ENCODE data around the gene DEXI. TPM values are rescaled to one million over a fixed set of nuclear protein-coding genes. Genes with fewer than 3 reads are reported as not detected.

The DEXI gene
- total and polyA plus RNA-seq, 2 of the 13 experiments (the other 11 are each of a cell fraction or from before 2014, with no cell fraction given), result 51.5 to 70.4 TPM

- TF ChIP-seq KDM5B (CRISPR knock-in tag; IDR thresholded peaks at IDR 0.05; ENCODE audit: borderline replicate concordance), result peak; percentile 94
- TF ChIP-seq TEAD2 (CRISPR knock-in tag; IDR thresholded peaks at IDR 0.05), result peak; percentile 88; the same call in 1 of the 2 replicates
- TF ChIP-seq ZNF282 (IDR thresholded peaks at IDR 0.05; ENCODE audit: partially characterized antibody), result no peak
- peak; percentile 99 for TF ChIP-seq ZSCAN9 (CRISPR knock-in tag; IDR thresholded peaks at IDR 0.05; ENCODE audit: borderline replicate concordance)
- TF ChIP-seq ZNF10 (CRISPR knock-in tag; IDR thresholded peaks at IDR 0.05; ENCODE audit: borderline replicate concordance, low read depth), result no peak
- no peak for TF ChIP-seq KDM6A (CRISPR knock-in tag; IDR thresholded peaks at IDR 0.05; ENCODE audit: low read depth)
- peak; percentile 94 for TF ChIP-seq IKZF4 (CRISPR knock-in tag; IDR thresholded peaks at IDR 0.05; ENCODE audit: borderline replicate concordance, low read depth, not compliant biosample characterization)
- TF ChIP-seq MBNL3 (CRISPR knock-in tag; conservative IDR thresholded peaks at IDR 0.05), result no peak
- TF ChIP-seq ZNF275 (CRISPR knock-in tag; IDR thresholded peaks at IDR 0.05; ENCODE audit: borderline replicate concordance), result no peak
- no peak for TF ChIP-seq MAZ (IDR thresholded peaks at IDR 0.05; ENCODE audit: borderline replicate concordance, low read depth, low read length)
- peak; percentile 83 for TF ChIP-seq MAZ (CRISPR knock-in tag; IDR thresholded peaks at IDR 0.05; ENCODE audit: low read depth)
- TF ChIP-seq LRRFIP1 (CRISPR knock-in tag; conservative IDR thresholded peaks at IDR 0.05), result peak; percentile 96
- TF ChIP-seq ZBTB40 (IDR thresholded peaks at IDR 0.05), result no peak
- TF ChIP-seq ZBTB40 (CRISPR knock-in tag; IDR thresholded peaks at IDR 0.05), result peak; percentile 88
These were observed 47.0 kb downstream of the DEXI start (continued) for GRCh38 chr16:10895053-10895946.
